GM15510 (cell line): ENCODE results near the gene KHDRBS2.

Source experiments
- POLR2A ChIP-seq: IDR thresholded peaks from 3 replicates; pipeline ENCODE4 v1.6.1; 2011; ENCODE audit warnings: borderline replicate concordance; ENCODE audit not compliant: insufficient read length; ENCODE audit errors: extremely low read depth

The KHDRBS2 gene

GRCh38 chr6:61745994-61746393 lies 540.0 kb downstream of the KHDRBS2 start:
- no peak for TF ChIP-seq POLR2A

DNA sequence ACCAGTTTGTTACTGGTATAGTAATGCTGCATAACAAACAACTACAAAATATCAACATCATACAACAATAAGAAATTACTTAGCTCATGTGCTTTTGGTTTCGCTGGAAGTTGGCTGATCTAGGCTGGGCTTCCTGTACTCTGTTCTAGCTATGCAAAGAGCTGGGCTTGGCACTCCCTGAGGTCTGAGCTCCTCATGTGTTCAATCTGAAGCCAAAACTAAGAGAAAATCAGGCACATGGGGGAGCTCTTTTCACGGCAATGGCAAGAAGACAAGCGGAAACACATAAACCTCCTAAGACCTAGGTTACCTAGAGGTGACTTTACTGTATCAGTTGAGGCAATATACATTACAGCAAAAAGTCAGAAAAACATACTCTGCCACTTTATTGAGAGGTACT lies 574.2 kb downstream of the KHDRBS2 start:
- TF ChIP-seq POLR2A: no peak

DNA sequence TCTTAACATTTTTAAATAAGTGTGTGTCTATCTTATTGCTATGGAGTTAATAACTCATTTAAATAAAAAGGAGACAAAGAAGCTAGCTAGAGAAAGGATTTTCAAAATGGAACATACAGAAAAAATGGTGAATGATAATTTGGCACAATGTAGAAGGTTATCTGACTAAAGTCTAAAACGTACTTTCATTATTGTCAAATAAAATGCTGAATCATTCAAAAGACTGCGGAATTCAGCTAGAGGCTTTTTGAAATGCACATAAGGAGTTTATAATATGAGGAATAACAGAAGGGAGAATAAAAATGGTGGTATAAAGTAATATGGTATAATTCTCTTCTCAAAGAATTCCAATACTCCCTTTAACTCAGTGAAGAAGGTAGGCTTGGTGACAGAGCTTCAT lies 597.9 kb downstream of the KHDRBS2 start:
- no peak for TF ChIP-seq POLR2A

DNA sequence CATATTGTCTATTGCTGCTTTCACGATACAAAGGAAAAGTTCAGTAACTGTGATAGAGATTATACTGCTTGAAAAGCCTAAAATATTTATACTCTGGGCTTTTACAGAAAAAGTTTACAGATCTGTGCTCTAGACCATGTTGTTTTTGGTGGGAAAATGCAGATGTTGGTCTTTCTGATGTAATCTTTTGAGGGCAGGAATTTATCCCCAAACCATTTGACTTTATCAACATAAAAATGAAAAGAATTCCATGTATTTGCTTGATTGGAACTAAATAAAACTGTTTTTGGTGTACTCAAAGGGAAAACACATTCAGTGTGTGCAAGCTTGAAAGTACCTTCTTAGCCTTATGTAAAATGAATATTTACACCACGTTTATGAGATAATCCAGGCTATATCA lies 603.5 kb downstream of the KHDRBS2 start:
- TF ChIP-seq POLR2A: no peak

DNA sequence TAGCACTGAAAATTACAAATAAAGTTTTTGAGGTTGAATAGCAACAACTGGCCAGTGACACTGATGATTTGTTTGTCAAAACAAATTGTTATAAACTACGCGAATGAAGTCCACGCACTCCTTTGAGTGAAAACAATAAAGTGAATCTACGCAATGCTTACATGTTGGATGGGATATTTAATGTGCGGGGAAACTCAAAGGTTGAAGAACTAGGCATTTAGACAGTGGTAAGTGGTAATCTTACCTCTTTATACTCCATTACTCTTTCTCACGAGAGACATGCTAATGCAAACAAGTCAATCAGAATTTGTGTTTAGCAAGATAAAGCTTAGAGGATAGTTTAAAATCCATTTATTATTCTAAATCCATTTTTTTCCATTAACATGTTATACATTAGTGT lies 606.4 kb downstream of the KHDRBS2 start:
- TF ChIP-seq POLR2A: no peak

- TF ChIP-seq POLR2A: no peak
Measured at GRCh38 chr6:61675734-61676133, 610.3 kb downstream of the KHDRBS2 start.

DNA sequence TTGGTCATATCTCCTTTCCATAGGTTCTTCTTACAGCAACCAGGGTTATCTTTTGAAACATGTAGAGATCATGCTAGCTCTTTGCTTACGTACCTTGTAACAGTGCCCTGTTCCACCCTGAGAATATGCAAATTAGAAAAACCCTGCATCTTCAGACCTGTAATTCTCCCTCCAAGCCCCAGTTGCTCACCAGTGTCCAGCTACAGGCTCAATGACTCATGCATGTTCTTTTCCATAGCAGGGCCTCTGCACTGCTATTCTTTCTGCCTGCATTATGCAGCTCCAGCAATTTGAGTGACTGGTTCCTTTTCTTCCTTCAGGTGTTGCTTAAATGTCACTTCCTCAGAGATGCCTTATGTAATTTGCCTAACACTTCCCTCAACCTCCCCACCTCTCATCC lies 636.2 kb downstream of the KHDRBS2 start:
- TF ChIP-seq POLR2A: no peak

DNA sequence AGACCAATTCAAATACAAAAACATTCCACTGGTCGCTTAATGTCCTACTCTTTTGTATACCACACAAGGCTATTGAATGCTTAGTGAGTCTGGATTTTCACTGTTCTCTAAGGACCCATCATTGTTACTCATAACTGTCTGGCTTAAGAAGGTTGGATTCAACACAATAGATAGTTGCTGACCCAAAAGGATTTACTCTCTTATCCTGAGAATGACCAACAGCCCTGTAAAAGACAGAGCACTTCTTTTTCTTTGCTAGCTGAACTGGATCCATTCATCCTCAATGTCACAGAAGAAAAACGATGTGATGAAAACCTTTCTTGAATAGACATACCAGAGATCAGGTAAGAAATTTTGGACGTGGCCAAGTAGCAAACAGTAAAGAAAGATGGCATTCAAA lies 645.6 kb downstream of the KHDRBS2 start:
- TF ChIP-seq POLR2A: no peak
